ENCODE data around the gene POC1B.

DNA sequence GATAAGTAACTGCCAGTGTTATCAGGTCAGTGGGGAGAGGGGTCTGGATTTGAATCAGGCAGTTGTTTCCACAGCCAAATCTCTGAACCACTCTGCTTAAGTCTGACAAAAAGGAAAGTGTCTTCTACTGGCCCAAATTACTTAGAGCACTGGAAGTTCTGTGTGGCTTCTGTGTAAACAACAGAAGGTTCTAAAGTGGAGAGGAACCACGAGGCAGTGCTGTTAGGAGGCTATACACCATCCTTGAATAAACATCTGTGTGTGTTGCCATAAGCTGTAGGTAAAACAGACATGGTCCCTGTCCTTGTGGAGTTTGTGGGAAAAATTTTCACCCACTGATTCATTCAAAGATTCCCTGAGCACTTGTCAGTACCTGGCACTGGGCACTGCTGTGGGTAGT is 51.2 kb downstream of the POC1B start:
- TF ChIP-seq, protein P1, sequence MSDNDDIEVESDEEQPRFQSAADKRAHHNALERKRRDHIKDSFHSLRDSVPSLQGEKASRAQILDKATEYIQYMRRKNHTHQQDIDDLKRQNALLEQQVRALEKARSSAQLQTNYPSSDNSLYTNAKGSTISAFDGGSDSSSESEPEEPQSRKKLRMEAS (CRISPR knock-in tag; IDR thresholded peaks at IDR 0.05) = no peak
- TF ChIP-seq, protein P2, sequence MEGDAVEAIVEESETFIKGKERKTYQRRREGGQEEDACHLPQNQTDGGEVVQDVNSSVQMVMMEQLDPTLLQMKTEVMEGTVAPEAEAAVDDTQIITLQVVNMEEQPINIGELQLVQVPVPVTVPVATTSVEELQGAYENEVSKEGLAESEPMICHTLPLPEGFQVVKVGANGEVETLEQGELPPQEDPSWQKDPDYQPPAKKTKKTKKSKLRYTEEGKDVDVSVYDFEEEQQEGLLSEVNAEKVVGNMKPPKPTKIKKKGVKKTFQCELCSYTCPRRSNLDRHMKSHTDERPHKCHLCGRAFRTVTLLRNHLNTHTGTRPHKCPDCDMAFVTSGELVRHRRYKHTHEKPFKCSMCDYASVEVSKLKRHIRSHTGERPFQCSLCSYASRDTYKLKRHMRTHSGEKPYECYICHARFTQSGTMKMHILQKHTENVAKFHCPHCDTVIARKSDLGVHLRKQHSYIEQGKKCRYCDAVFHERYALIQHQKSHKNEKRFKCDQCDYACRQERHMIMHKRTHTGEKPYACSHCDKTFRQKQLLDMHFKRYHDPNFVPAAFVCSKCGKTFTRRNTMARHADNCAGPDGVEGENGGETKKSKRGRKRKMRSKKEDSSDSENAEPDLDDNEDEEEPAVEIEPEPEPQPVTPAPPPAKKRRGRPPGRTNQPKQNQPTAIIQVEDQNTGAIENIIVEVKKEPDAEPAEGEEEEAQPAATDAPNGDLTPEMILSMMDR (IDR thresholded peaks at IDR 0.05) = no peak
- TF ChIP-seq NR2C2 (CRISPR knock-in tag; IDR thresholded peaks at IDR 0.05) = no peak
- no peak for TF ChIP-seq ZNF263 (CRISPR knock-in tag; IDR thresholded peaks at IDR 0.05; ENCODE audit: low read depth)
- no peak for TF ChIP-seq CBFB (CRISPR knock-in tag; IDR thresholded peaks at IDR 0.05; ENCODE audit: low read depth)
- no peak for TF ChIP-seq ZNF232 (CRISPR knock-in tag; IDR thresholded peaks at IDR 0.05)
- TF ChIP-seq ESRRA (CRISPR knock-in tag; IDR thresholded peaks at IDR 0.05; ENCODE audit: borderline replicate concordance) = no peak

Measured in WTC11 (cell line).